ACHN (cell line): ENCODE measurements around the gene SLC40A1.
"Not testable (repeated sequence)": the region's sequence is repeated elsewhere in the genome, so short reads cannot be mapped to it uniquely, and the experiment has no call there.

Experiments
- DNase-seq: peaks from one replicate; pipeline ENCODE4 v3.0.0-alpha.2; 2015
- in situ Hi-C: cut with HindIII; loops from 2 replicates; pipeline ENCODE4 v1.10.0; 2017; ENCODE audit warnings: low sequenced_read_pairs, low pct_ligation_motif_present, low pct_unique_long_range_greater_than_20kb

Gene SLC40A1

GRCh38 chr2:189608170-189608569, 27.6 kb upstream of the SLC40A1 start:
- in situ Hi-C loops, result no loop called here
- no peak for DNase-seq

DNA sequence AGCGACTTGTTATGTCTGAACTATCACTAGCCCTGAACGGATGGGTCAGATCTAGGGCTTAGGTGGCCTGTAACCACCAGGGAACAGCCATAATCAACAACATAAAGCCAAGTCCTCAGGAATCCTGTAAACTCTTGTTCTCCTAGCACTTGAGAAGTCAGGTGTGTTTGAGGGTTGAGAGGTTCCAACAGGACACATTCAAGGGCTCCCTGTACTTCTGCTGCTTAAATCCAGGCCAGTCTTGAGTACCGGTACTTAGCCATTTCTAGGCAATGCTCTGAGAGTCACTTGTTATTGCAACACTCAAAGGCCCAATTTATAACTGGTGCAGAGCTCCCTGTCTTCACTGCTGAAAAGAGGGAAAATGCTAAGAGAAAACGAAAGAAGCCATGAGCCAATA, 21.6 kb upstream of the SLC40A1 start:
- DNase-seq, result no peak
- in situ Hi-C loops, result no loop called here

GRCh38 chr2:189601652-189602051, 21.1 kb upstream of the SLC40A1 start:
- in situ Hi-C loops, DNase-seq: not testable (repeated sequence)

- in situ Hi-C loops, result no loop called here
- DNase-seq, result peak; percentile 46
Measured at GRCh38 chr2:189601043-189601442, 20.5 kb upstream of the SLC40A1 start.

GRCh38 chr2:189599245-189599644, 18.7 kb upstream of the SLC40A1 start:
- no peak for DNase-seq
- in situ Hi-C loops, result no loop called here

DNA sequence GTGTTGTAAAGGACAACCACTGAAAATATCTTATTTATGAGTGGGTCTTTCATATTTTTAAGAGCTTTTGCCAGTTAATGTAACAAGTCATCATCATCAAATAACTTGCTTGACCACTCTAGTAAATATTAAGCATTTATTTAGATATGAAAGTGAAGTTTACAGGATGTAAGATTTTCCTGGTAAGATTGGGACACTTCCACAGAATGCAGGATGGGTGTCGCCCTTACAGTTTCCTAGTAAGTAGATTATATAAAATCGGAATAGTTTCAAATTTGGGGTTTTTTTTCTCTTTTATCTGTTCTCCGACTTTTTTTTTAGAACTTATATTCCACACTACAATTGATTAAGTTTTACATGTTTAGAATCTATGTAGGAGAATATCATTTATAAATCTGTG, 14.8 kb upstream of the SLC40A1 start:
- in situ Hi-C loops, result no loop called here
- no peak for DNase-seq

GRCh38 chr2:189594305-189594704, 13.7 kb upstream of the SLC40A1 start:
- in situ Hi-C loops, result no loop called here
- no peak for DNase-seq

GRCh38 chr2:189593115-189593514, 12.5 kb upstream of the SLC40A1 start:
- DNase-seq, result no peak
- in situ Hi-C loops, result no loop called here

- in situ Hi-C loops, result no loop called here
- no peak for DNase-seq
Measured at GRCh38 chr2:189592353-189592984, 11.9 kb upstream of the SLC40A1 start.

DNA sequence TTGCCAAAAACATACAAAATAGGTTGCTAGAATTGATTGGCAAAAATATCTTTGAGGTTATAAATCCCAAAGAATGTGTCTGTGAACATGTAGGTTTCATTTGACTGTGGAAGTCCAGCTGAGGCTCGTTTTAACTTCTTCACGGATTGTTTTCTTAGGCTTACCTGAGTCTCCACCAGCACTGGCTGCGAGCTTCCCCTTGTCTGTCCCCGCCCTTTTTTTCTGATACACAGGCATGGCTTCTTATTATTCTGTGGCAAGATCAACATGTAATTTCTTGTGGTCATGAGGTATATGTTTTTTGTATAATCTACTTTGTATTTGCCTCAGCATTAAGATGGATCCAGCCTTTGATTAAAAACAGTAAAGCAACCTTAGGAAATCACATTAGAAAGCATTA, 7.2 kb upstream of the SLC40A1 start:
- DNase-seq, result no peak
- in situ Hi-C loops, result no loop called here

GRCh38 chr2:189585226-189585756, 4.7 kb upstream of the SLC40A1 start:
- in situ Hi-C loops, result no loop called here
- DNase-seq, result no peak

DNA sequence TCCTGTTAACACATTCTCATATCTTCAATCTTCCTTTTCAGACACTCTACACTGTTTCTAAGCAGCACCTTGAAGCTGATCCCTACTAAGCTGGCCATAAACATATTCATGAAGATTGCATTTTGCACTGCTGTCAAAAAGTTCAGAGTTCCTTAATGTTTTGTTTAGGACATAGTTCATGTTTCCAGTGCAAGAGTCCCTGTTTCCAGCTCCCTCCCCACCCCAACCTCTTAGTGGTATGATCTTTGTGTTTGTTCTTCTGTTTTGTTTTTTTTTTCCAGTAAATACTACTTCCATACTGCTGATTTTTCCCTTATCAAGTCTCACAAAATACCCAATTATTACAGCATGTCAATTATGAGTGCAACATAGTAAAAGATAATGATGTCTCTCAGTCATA, 4.1 kb upstream of the SLC40A1 start:
- no peak for DNase-seq
- in situ Hi-C loops, result no loop called here

DNA sequence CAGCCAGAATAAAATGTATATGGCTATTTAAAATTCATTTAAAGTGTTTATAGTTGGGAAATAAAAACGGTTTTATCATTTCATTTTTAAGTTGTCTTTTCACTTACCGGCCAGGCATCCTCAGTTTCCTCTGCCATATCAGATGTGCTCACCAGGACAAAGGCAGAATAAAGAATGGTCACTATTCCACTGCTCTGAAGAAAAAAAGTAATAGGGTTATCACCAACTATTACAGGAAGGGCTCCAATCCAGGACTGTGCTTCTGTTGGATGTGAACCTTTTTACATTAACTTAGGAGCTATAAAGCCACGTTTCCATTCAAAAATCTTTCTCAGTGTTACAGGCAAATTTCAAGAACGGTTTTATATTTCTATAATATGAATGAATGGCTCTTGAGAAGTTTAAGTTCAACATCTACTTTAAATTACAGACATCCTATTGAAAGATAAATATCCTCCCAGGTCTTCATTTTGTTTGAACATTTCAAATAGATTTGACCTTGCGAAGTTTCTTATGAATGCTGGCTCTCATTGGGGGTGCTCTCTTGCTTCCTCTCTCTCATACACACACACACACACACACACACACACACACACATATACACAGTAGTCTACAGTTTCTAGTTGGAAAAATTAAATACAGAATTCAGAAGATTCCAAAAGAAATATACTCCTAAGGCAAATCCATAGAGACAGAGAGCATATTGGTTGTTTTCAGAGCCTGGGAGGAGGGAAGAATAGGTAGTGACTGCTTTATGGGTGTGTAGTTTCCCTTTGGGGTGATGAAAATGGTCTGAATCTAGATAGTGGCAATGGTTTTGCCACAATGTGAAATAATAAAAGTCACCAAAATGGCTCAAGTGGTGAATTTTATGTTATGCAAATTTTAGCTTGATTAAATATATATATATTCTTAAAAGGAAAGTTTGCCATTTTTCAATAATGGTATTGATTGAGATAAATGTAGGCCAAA, 2.9 kb upstream of the SLC40A1 start:
- no peak for DNase-seq
- in situ Hi-C loops, result no loop called here

DNA sequence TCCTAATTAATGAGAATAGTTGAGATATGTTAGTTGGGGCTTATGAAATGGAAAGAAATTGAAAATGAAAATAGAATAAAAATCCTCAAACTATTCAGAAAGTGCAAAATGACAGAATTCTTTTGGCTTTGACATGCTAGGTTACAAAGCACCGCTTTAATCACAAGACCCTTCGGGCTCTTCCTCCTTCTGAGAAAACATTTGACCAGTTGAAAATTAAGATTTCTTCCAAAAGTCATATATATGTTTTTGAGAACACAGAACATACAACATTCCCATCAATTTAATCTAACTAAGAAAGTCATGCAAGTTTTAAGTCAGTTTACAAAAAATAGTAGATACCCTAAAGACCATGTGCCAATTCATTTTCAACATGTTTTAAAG, 2.2 kb upstream of the SLC40A1 start:
- in situ Hi-C loops, result no loop called here
- DNase-seq, result no peak

DNA sequence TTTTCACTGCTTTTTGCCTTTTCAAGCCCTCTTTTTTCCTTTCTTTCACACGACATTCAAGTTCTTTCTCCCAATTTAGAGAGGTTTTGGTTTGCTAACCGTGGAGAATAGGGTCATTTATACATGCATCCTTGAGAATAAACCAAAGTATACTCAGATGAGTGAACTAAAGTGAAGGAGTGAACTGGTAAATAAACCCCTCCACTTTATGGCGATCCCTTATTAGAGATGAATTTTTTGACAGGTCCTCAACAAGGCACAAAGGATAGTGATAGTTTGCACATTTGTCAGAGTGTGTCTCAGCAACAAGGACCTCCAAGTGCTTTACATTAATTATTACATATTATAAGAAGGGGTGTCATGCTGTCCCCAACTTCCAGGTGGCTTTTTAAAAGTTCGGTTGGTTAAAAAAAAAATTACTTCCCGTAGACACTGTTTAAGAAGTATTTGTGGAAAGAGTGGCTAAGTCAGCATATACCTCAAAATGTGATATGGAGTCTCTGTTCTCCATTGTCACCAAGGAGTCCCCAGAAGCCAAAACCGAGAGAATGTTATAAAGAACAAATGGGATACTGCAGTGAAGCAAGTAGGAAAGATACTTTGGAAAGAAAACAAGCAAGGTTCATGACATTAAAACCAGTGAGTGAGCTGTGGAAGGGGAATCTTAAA, 1.7 kb upstream of the SLC40A1 start:
- DNase-seq, result no peak
- in situ Hi-C loops, result no loop called here

DNA sequence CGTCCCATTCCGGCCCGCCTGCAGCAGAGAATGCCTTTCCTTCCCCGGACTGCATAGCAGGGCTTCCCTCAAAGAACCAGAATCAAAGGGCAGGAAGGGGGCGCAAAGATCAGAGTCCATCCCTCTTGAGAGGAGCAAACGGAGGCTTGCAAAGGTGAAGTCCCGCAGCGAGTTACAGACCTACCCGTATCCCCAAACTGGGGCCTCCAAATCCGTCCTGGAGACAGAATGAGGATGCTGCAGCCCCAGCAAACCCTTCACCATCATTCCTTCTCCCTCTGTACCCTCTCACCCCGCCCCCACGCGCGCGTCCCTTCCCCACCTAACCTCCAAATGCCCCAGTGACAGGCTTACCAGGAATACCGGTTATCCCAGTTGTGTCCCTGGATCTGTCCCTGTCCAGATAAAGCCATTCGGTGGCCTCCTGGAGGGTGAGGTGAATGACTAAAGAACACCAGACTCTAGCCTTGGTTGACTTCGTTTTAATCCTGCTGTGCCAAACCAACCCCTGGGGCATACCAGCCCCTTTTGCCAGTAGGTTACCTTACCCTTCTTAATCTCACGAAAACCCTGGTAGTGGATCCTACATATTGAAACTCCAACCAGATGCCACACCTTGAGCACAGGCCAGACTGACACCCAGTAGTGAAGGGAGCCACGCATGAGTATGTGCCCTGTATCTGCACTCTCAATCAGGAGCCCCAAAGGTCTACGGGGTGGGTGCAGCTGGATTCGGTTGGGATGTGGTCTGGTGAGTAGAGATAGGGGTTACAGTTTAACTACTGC, 961 bp upstream of the SLC40A1 start:
- peak; percentile 33 for DNase-seq
- in situ Hi-C loops, result no loop called here

DNA sequence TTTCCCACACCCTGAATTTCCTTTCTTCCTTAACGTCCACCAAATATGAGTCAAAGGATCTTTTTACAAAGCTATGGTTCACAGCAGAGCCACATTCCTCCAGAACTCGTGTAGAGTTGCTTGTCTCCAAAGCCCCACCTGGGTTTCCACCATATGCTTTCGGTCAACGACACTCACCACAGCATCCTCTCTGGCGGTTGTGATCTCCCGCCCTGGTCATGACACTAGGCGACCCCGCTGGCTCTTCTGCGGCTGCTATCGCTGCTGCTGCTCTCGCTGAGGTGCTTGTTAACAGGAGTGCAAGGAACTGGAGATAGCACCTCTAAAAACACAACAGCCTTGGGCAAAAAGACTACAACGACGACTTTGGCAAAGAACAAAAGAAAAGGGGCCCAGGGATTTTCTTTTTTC, 340 bp downstream of the SLC40A1 start:
- in situ Hi-C loops, result no loop called here
- DNase-seq, result peak; percentile 41

- peak; percentile 27 for DNase-seq
- in situ Hi-C loops, result no loop called here
Measured at GRCh38 chr2:189579585-189580186, 900 bp downstream of the SLC40A1 start.
